ENCODE data around the gene FLT3.
"Not testable (repeated sequence)": the region's sequence is repeated elsewhere in the genome, so short reads cannot be mapped to it uniquely, and the experiment has no call there.

Gene FLT3

GRCh38 chr13:28100150-28101121, at the start of gene FLT3:
Gene FLT3 (minus strand): TSS chr13:28100576. CDS start chr13:28100510, 66 bp downstream.
- no peak for DNase-seq (ENCODE audit: low read depth in 2 of 2)

- DNase-seq (ENCODE audit: low read depth in 2 of 2) = no peak
Measured at GRCh38 chr13:28147495-28147894, 47.1 kb upstream of the FLT3 start.

GRCh38 chr13:28145049-28145448, 44.7 kb upstream of the FLT3 start:
- DNase-seq (ENCODE audit: low read depth in 2 of 2) = no peak

- DNase-seq (ENCODE audit: low read depth in 2 of 2) = not testable (repeated sequence)
Measured at GRCh38 chr13:28141542-28141941, 41.2 kb upstream of the FLT3 start.

- DNase-seq (ENCODE audit: low read depth in 2 of 2) = no peak
Measured at GRCh38 chr13:28140433-28141125, 40.2 kb upstream of the FLT3 start.

- peak; percentile 65 to 66 for DNase-seq (ENCODE audit: low read depth in 2 of 2)
Measured at GRCh38 chr13:28138756-28139470, 38.5 kb upstream of the FLT3 start.

GRCh38 chr13:28138012-28138755, 37.8 kb upstream of the FLT3 start, which contains the start of gene PAN3:
Gene PAN3 (plus strand): TSS chr13:28138545. CDS start chr13:28138658, 113 bp downstream.
- peak; percentile 81 to 86 for DNase-seq (ENCODE audit: low read depth in 2 of 2)

- DNase-seq (ENCODE audit: low read depth in 2 of 2) = no peak
Measured at GRCh38 chr13:28137596-28137995, 37.2 kb upstream of the FLT3 start.

- no peak for DNase-seq (ENCODE audit: low read depth in 2 of 2)
Measured at GRCh38 chr13:28136916-28137315, 36.5 kb upstream of the FLT3 start.

GRCh38 chr13:28131646-28132045, 31.3 kb upstream of the FLT3 start:
- DNase-seq (ENCODE audit: low read depth in 2 of 2) = no peak

GRCh38 chr13:28129911-28130693, 29.7 kb upstream of the FLT3 start:
- DNase-seq (ENCODE audit: low read depth in 2 of 2) = no peak

- DNase-seq (ENCODE audit: low read depth in 2 of 2) = no peak
Measured at GRCh38 chr13:28128926-28129325, 28.6 kb upstream of the FLT3 start.

GRCh38 chr13:28128030-28128429, 27.7 kb upstream of the FLT3 start:
- no peak for DNase-seq (ENCODE audit: low read depth in 2 of 2)

- no peak for DNase-seq (ENCODE audit: low read depth in 2 of 2)
Measured at GRCh38 chr13:28121224-28121623, 20.8 kb upstream of the FLT3 start.

- DNase-seq (ENCODE audit: low read depth in 2 of 2) = no peak
Measured at GRCh38 chr13:28120317-28120716, 19.9 kb upstream of the FLT3 start.

- no peak for DNase-seq (ENCODE audit: low read depth in 2 of 2)
Measured at GRCh38 chr13:28117689-28118377, 17.5 kb upstream of the FLT3 start.

- no peak for DNase-seq (ENCODE audit: low read depth in 2 of 2)
Measured at GRCh38 chr13:28116736-28117135, 16.4 kb upstream of the FLT3 start.

- no peak for DNase-seq (ENCODE audit: low read depth in 2 of 2)
Measured at GRCh38 chr13:28110414-28110813, 10.0 kb upstream of the FLT3 start.

GRCh38 chr13:28106976-28107375, 6.6 kb upstream of the FLT3 start:
- DNase-seq (ENCODE audit: low read depth in 2 of 2) = no peak

GRCh38 chr13:28101886-28102285, 1.5 kb upstream of the FLT3 start:
- not testable (repeated sequence) for DNase-seq (ENCODE audit: low read depth in 2 of 2)
